Measurements from ENCODE around the gene COL8A1. TPM values are rescaled to one million over a fixed set of nuclear protein-coding genes. Genes with fewer than 3 reads are reported as not detected.
"Not testable (repeated sequence)": the region's sequence is repeated elsewhere in the genome, so short reads cannot be mapped to it uniquely, and the experiment has no call there.

Gene COL8A1
- total and polyA plus RNA-seq, 3 donors from 2014 or later, result 1.1 to 11.5 (median 1.3) TPM

- no peak for TF ChIP-seq POLR2A (IDR thresholded peaks at IDR 0.05)
- no peak for TF ChIP-seq CTCF (IDR thresholded peaks at IDR 0.05)
- no peak overlapping the region for H3K4me3 ChIP-seq
- no peak for DNase-seq
These were observed 83.2 kb downstream of the COL8A1 start for GRCh38 chr3:99721633-99722007.

GRCh38 chr3:99724276-99724675 is 85.9 kb downstream of the COL8A1 start:
- H3K4me1 ChIP-seq, result no peaks in the 10 kb centered on the region
- no peak for TF ChIP-seq POLR2A (IDR thresholded peaks at IDR 0.05)
- TF ChIP-seq CTCF (IDR thresholded peaks at IDR 0.05), result no peak
- intact Hi-C loops (cut with DNase I; ENCODE audit: low total_unique reads), result no loop called here
- WGBS, 2 donors, result 68 to 75% methylated on average over 1 of the region's 1 CpG
- H3K9me3 ChIP-seq, result no peaks in the 10 kb centered on the region
- H3K27ac ChIP-seq, result no peak overlapping the region
- DNase-seq, result no peak
- H3K4me3 ChIP-seq, result no peak overlapping the region
- H3K27me3 ChIP-seq, result no peaks in the 10 kb centered on the region
- no peaks in the 10 kb centered on the region for H3K36me3 ChIP-seq (ENCODE audit: low read depth, missing control alignments)

More at GRCh38 chr3:99721633-99722007, 83.2 kb downstream of the COL8A1 start:
- H3K27me3 ChIP-seq, result no peaks in the 10 kb centered on the region
- 48 to 54% methylated on average over 2 of the region's 2 CpGs for WGBS, 2 donors
- intact Hi-C loops (cut with DNase I; ENCODE audit: low total_unique reads), result no loop called here
- no peaks in the 10 kb centered on the region for H3K4me1 ChIP-seq
- no peak overlapping the region for H3K27ac ChIP-seq
- no peaks in the 10 kb centered on the region for H3K36me3 ChIP-seq (ENCODE audit: low read depth, missing control alignments)
- no peaks in the 10 kb centered on the region for H3K9me3 ChIP-seq

GRCh38 chr3:99730870-99731269 is 92.5 kb downstream of the COL8A1 start:
- no peak for TF ChIP-seq CTCF (IDR thresholded peaks at IDR 0.05)
- no peak for TF ChIP-seq POLR2A (IDR thresholded peaks at IDR 0.05)
- 36 to 47% methylated on average over 2 of the region's 2 CpGs for WGBS, 2 donors
- no peak overlapping the region for H3K27ac ChIP-seq

GRCh38 chr3:99731499-99731898 is 93.1 kb downstream of the COL8A1 start:
- Histone ChIP-seq H3K27me3 (no peaks in the 10 kb centered on the region), H3K4me1 (no peaks in the 10 kb centered on the region), H3K36me3 (ENCODE audit: low read depth, missing control alignments) (no peaks in the 10 kb centered on the region), H3K9me3 (no peaks in the 10 kb centered on the region), H3K27ac (no peak overlapping the region), H3K4me3 (no peak overlapping the region)
- no peak for DNase-seq
- intact Hi-C loops (cut with DNase I; ENCODE audit: low total_unique reads), result no loop called here
- WGBS, 2 donors, result 61 to 68% methylated on average over 1 of the region's 1 CpG
- TF ChIP-seq POLR2A (IDR thresholded peaks at IDR 0.05) (no peak), CTCF (IDR thresholded peaks at IDR 0.05) (no peak)

More at GRCh38 chr3:99730870-99731269, 92.5 kb downstream of the COL8A1 start:
- no peaks in the 10 kb centered on the region for H3K4me1 ChIP-seq
- H3K9me3 ChIP-seq, result no peaks in the 10 kb centered on the region
- no peaks in the 10 kb centered on the region for H3K27me3 ChIP-seq
- no peak for DNase-seq
- no peak overlapping the region for H3K4me3 ChIP-seq
- no peaks in the 10 kb centered on the region for H3K36me3 ChIP-seq (ENCODE audit: low read depth, missing control alignments)
- intact Hi-C loops (cut with DNase I; ENCODE audit: low total_unique reads), result no loop called here

- H3K4me3 ChIP-seq; H3K4me1 ChIP-seq; H3K36me3 ChIP-seq (ENCODE audit: low read depth, missing control alignments); intact Hi-C loops (cut with DNase I; ENCODE audit: low total_unique reads); DNase-seq; H3K9me3 ChIP-seq; H3K27ac ChIP-seq; H3K27me3 ChIP-seq: not testable (repeated sequence)
- WGBS, 2 donors, result 85 to 88% methylated on average over 2 of the region's 2 CpGs
These were observed 102.0 kb downstream of the COL8A1 start for GRCh38 chr3:99740371-99740770.

All from testis (tissue), 3 donors.